Suprapubic skin (tissue), 3 donors: ENCODE results near the gene TAS2R19.
"Not testable (repeated sequence)": the region's sequence is repeated elsewhere in the genome, so short reads cannot be mapped to it uniquely, and the experiment has no call there.

Experiments used
- CTCF ChIP-seq, 2 donors: fragments of 200-600 bp in 1 of 2; fragments of 450-650 bp in 1 of 2; sonication (generic) in 1 of 2; IDR thresholded peaks; one replicate each; pipeline ENCODE4 v1.5.1; 2016 to 2019; ENCODE audit warnings: antibody characterized with exemption in 2 of 2, mild to moderate bottlenecking in 1 of 2, moderate library complexity in 1 of 2
- POLR2A ChIP-seq, 2 donors: fragments of 450-650 bp; IDR thresholded peaks; one replicate each; pipeline ENCODE4 v1.6.1; 2017; ENCODE audit warnings: antibody characterized with exemption in 2 of 2, mild to moderate bottlenecking in 2 of 2, moderate library complexity in 2 of 2

GRCh38 chr12:11041366-11041765, 18.9 kb upstream of the TAS2R19 start:
- TF ChIP-seq POLR2A, CTCF (IDR thresholded peaks at IDR 0.05): not testable (repeated sequence)
